ENCODE results near the gene HEXA.

DNA sequence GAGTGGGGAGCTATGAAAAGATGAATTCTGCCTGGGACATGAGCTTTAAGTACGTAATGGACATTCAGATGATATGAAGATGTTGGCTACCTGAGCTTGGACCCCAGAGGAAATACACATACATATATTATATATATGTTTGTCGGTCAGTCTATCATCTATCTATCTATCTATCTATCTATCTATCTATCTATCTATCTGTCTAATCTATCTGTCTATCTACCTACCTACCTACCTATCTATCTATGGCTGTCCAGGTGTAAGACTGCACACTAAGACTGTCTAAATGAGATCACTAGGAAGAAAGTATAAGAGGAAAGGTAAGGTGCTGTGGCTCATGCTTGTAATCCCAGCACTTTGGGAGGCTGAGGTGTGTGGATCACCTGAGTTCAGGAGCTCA is 37.7 kb downstream of the HEXA start:
- TF ChIP-seq, protein P1, sequence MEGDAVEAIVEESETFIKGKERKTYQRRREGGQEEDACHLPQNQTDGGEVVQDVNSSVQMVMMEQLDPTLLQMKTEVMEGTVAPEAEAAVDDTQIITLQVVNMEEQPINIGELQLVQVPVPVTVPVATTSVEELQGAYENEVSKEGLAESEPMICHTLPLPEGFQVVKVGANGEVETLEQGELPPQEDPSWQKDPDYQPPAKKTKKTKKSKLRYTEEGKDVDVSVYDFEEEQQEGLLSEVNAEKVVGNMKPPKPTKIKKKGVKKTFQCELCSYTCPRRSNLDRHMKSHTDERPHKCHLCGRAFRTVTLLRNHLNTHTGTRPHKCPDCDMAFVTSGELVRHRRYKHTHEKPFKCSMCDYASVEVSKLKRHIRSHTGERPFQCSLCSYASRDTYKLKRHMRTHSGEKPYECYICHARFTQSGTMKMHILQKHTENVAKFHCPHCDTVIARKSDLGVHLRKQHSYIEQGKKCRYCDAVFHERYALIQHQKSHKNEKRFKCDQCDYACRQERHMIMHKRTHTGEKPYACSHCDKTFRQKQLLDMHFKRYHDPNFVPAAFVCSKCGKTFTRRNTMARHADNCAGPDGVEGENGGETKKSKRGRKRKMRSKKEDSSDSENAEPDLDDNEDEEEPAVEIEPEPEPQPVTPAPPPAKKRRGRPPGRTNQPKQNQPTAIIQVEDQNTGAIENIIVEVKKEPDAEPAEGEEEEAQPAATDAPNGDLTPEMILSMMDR (IDR thresholded peaks at IDR 0.05) = no peak
- TF ChIP-seq POLR2A (IDR thresholded peaks at IDR 0.05) = no peak
